Panc1 (cell line): ENCODE measurements around the gene TMED9. TPM values are rescaled to one million over a fixed set of nuclear protein-coding genes. Genes with fewer than 3 reads are reported as not detected.

Source experiments
- ATAC-seq: fragments of 200-7000 bp; cut with Tn5 transposase; 2 replicates; pipeline ENCODE4 v1.9.1; 2020; ENCODE audit warnings: mild to moderate bottlenecking, moderate library complexity
- BruUV-seq: library from RNA; stranded (reverse); fragments of 400-500 nt; replicated peaks from 2 replicates; lab custom pipeline; 2021; lab: Mats Ljungman, UMichigan
- CTCF ChIA-PET: fragments of 300-600 bp; sonication (Branson Sonifier 250); formaldehyde crosslinking; loops from one replicate; lab custom pipeline; 2022; ENCODE audit warnings: antibody characterized with exemption; lab: Charles Lee
- POLR2A ChIA-PET: fragments of 300-600 bp; sonication (Branson Sonifier 250); formaldehyde crosslinking; loops from one replicate; lab custom pipeline; 2022; ENCODE audit warnings: antibody characterized with exemption; lab: Charles Lee
- DNase-seq: peaks from one replicate; pipeline ENCODE4 v3.0.0-alpha.2; 2010; ENCODE audit warnings: low read depth, low spot score
- H3K27ac ChIP-seq: 2 replicates; pipeline ENCODE4 v1.5.1; 2011; ENCODE audit warnings: mild to moderate bottlenecking, low read length, inconsistent platforms
- H3K27me3 ChIP-seq: fragments of 200-500 bp; sonication (Bioruptor generic); 2 replicates; pipeline ENCODE4 v1.6.0; 2014; ENCODE audit warnings: low read length, inconsistent platforms; ENCODE audit not compliant: control insufficient read depth, insufficient read depth
- H3K36me3 ChIP-seq: fragments of 200-500 bp; sonication (Bioruptor generic); 2 replicates; pipeline ENCODE4 v1.5.1; 2014; ENCODE audit warnings: inconsistent platforms, mild to moderate bottlenecking, low read length, moderate library complexity; ENCODE audit not compliant: control insufficient read depth, insufficient read depth
- H3K4me1 ChIP-seq: 2 replicates; pipeline ENCODE4 v1.5.1; 2011; ENCODE audit warnings: inconsistent platforms, mild to moderate bottlenecking, low read length, moderate library complexity; ENCODE audit not compliant: control insufficient read depth, insufficient read depth
- H3K4me3 ChIP-seq, 2 experiments: 2 replicates each; pipeline ENCODE4 v1.5.1; 2011 to 2012; ENCODE audit warnings: low read depth in 2 of 2, low read length in 2 of 2, mild to moderate bottlenecking in 2 of 2, inconsistent platforms in 1 of 2, moderate library complexity in 1 of 2
- H3K9me3 ChIP-seq: fragments of 200-500 bp; sonication (Bioruptor generic); 2 replicates; pipeline ENCODE4 v1.5.1; 2014; ENCODE audit warnings: low read depth, mild to moderate bottlenecking, inconsistent platforms, low read length, moderate library complexity; ENCODE audit not compliant: control insufficient read depth, insufficient read depth
- CTCF ChIP-seq: fragments of 450-650 bp; IDR thresholded peaks from 2 replicates; pipeline ENCODE4 v1.5.1; 2017; ENCODE audit warnings: mild to moderate bottlenecking
- POLR2AphosphoS5 ChIP-seq: IDR thresholded peaks from 2 replicates; pipeline ENCODE4 v1.6.1; 2012; ENCODE audit warnings: mild to moderate bottlenecking, low read depth, low read length, moderate library complexity
- SIN3A ChIP-seq: IDR thresholded peaks from 2 replicates; pipeline ENCODE4 v1.6.1; 2012; ENCODE audit warnings: low read depth, mild to moderate bottlenecking, low read length, moderate library complexity, borderline replicate concordance; ENCODE audit not compliant: insufficient read depth
- TCF7L2 ChIP-seq: IDR thresholded peaks from 2 replicates; pipeline ENCODE4 v1.6.1; 2011; ENCODE audit warnings: mild to moderate bottlenecking, low read depth, low read length, inconsistent platforms
- in situ Hi-C: cut with HindIII; loops from 2 replicates; pipeline ENCODE4 v1.10.0; 2016; ENCODE audit warnings: low sequenced_read_pairs, low pct_unique_long_range_greater_than_20kb
- intact Hi-C: fragments of 100-400 bp; cut with micrococcal nuclease; formaldehyde crosslinking; loops from one replicate; pipeline ENCODE4 v1.10.0; 2022; ENCODE audit not compliant: unreplicated experiment
- total RNA-seq: library from RNA; stranded (reverse); gene quantifications from one replicate; pipeline ENCODE4 v1.2.1, GENCODE V29; 2021; ENCODE audit not compliant: unreplicated experiment
- TF ChIP-seq, protein P1 (sequence below), 2 experiments: IDR thresholded peaks; 2 replicates each; pipeline ENCODE4 v1.6.1; 2011 to 2012; ENCODE audit warnings: low read depth in 2 of 2, control low read depth in 1 of 2, low read length in 1 of 2, mild to moderate bottlenecking in 1 of 2, moderate library complexity in 1 of 2; ENCODE audit not compliant: insufficient read depth in 1 of 2

TMED9 gene
- total RNA-seq, 1 experiment from 2014 or later = 293 TPM

DNA sequence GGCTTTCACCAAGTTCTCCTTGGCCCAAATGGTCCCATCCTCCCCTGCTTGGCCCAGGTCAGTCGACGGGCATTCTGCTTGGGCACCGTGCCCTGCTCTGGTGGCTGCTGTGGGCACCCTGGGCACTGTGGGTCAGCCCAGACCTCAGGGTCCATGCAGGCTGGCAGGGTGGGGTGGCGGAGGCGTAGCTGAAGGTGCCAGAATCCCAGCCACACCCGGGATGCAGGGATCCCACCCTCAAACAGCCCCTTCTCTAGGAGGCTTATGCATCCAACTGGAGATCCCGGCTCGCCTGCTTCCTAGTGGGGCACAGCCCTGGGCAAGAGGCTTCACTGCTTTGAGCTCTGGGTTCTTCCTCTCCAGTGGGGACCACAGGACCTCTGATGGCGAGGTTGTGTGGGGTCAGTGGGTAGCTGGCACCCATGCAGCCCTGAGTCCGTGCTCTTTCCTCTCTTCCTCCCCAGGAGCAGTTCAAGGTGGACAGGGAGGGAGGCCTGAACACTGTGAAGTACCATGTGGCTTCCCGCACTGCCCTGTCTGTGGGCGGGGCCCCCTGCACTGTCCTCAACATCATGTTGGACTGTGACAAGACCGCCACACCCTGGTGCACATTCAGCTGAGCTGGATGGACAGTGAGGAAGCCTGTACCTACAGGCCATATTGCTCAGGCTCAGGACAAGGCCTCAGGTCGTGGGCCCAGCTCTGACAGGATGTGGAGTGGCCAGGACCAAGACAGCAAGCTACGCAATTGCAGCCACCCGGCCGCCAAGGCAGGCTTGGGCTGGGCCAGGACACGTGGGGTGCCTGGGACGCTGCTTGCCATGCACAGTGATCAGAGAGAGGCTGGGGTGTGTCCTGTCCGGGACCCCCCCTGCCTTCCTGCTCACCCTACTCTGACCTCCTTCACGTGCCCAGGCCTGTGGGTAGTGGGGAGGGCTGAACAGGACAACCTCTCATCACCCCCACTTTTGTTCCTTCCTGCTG, 17.4 kb downstream of the TMED9 start:
- H3K4me3 ChIP-seq = no peak overlapping the region
- intact Hi-C loops (no loop called here), in situ Hi-C loops (no loop called here)
- ATAC-seq (no peak), DNase-seq (no peak)
- H3K4me1 ChIP-seq = no peaks in the 10 kb centered on the region
- TF ChIP-seq, protein P1, sequence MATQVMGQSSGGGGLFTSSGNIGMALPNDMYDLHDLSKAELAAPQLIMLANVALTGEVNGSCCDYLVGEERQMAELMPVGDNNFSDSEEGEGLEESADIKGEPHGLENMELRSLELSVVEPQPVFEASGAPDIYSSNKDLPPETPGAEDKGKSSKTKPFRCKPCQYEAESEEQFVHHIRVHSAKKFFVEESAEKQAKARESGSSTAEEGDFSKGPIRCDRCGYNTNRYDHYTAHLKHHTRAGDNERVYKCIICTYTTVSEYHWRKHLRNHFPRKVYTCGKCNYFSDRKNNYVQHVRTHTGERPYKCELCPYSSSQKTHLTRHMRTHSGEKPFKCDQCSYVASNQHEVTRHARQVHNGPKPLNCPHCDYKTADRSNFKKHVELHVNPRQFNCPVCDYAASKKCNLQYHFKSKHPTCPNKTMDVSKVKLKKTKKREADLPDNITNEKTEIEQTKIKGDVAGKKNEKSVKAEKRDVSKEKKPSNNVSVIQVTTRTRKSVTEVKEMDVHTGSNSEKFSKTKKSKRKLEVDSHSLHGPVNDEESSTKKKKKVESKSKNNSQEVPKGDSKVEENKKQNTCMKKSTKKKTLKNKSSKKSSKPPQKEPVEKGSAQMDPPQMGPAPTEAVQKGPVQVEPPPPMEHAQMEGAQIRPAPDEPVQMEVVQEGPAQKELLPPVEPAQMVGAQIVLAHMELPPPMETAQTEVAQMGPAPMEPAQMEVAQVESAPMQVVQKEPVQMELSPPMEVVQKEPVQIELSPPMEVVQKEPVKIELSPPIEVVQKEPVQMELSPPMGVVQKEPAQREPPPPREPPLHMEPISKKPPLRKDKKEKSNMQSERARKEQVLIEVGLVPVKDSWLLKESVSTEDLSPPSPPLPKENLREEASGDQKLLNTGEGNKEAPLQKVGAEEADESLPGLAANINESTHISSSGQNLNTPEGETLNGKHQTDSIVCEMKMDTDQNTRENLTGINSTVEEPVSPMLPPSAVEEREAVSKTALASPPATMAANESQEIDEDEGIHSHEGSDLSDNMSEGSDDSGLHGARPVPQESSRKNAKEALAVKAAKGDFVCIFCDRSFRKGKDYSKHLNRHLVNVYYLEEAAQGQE (IDR thresholded peaks at IDR 0.05; ENCODE audit: insufficient read depth in 1 of 2, low read depth in 2 of 2, low read length in 1 of 2) = no peak
- no peak for TF ChIP-seq POLR2AphosphoS5
- no peak for TF ChIP-seq SIN3A
- TF ChIP-seq CTCF = no peak
- TF ChIP-seq TCF7L2 = no peak
- ChIA-PET POLR2A (interaction anchor here (0.6 kb wide), 1 partner anchor 1570 kb away, joined by 3 read pairs; no protein-coding TSS in a partner anchor), CTCF (interaction anchor here (1.1 kb wide), 1 partner anchor 114 kb away, joined by 3 read pairs; no protein-coding TSS in a partner anchor)
- no peaks in the 10 kb centered on the region for H3K27me3 ChIP-seq
- no TSS peak for BruUV-seq
- no peaks in the 10 kb centered on the region for H3K36me3 ChIP-seq
- H3K27ac ChIP-seq = no peak overlapping the region
- H3K9me3 ChIP-seq = no peaks in the 10 kb centered on the region

- ChIA-PET CTCF (interaction anchor here (1.1 kb wide), 1 partner anchor 114 kb away, joined by 3 read pairs; no protein-coding TSS in a partner anchor), POLR2A (interaction anchor here (0.6 kb wide), 1 partner anchor 1571 kb away, joined by 3 read pairs; no protein-coding TSS in a partner anchor)
- H3K27me3 ChIP-seq = no peaks in the 10 kb centered on the region
- intact Hi-C loops = no loop called here
- no peaks in the 10 kb centered on the region for H3K9me3 ChIP-seq
- no TSS peak for BruUV-seq
- ATAC-seq (no peak), DNase-seq (no peak)
- in situ Hi-C loops = no loop called here
- no peaks in the 10 kb centered on the region for H3K36me3 ChIP-seq
- no peak for TF ChIP-seq TCF7L2
- no peak for TF ChIP-seq SIN3A
- TF ChIP-seq POLR2AphosphoS5 = no peak
- TF ChIP-seq CTCF = no peak
- TF ChIP-seq, protein P1 (IDR thresholded peaks at IDR 0.05; ENCODE audit: insufficient read depth in 1 of 2, low read depth in 2 of 2, low read length in 1 of 2) = no peak
- H3K4me1 ChIP-seq = no peaks in the 10 kb centered on the region
- H3K27ac ChIP-seq = no peak overlapping the region
- no peak overlapping the region for H3K4me3 ChIP-seq
These were observed 18.2 kb downstream of the TMED9 start for GRCh38 chr5:177610131-177610769.
